H1 (cell line): ENCODE measurements around the gene LPP. TPM values are rescaled to one million over a fixed set of nuclear protein-coding genes. Genes with fewer than 3 reads are reported as not detected.

Experiments
- CTCF ChIA-PET: fragments of 300-600 bp; sonication (Branson Sonifier 250); formaldehyde crosslinking; loops from one replicate; lab custom pipeline; 2021; ENCODE audit not compliant: partially characterized antibody; lab: Charles Lee
- POLR2A ChIA-PET: fragments of 300-600 bp; sonication (Branson Sonifier 250); formaldehyde crosslinking; loops from one replicate; lab custom pipeline; 2021; ENCODE audit warnings: inconsistent platforms; ENCODE audit not compliant: partially characterized antibody; lab: Charles Lee
- DNase-seq, 2 experiments: peaks; one replicate each; pipeline versions ENCODE4 v3.0.0 to v3.0.0-alpha.2; 2010 to 2022; ENCODE audit warnings: low spot score in 2 of 2, low read depth in 1 of 2, mixed read lengths in 1 of 2
- FAIRE-seq: peaks from 2 replicates; lab custom pipeline; 2011; peaks lifted over from hg19 to GRCh38; lab: Jason Lieb, UNC
- H2AFZ ChIP-seq: 2 replicates; pipeline ENCODE4 v1.8.1; 2012; ENCODE audit warnings: low read length, inconsistent platforms
- H2AK5ac ChIP-seq: 2 replicates; pipeline ENCODE4 v1.6.1; 2013; ENCODE audit warnings: low read depth, low read length
- H2BK120ac ChIP-seq: replicated peaks from 2 replicates; pipeline ENCODE3; 2013; ENCODE audit warnings: low read depth, low read length, inconsistent platforms
- H2BK12ac ChIP-seq: 2 replicates; pipeline ENCODE4 v1.6.1; 2013; ENCODE audit warnings: low read depth, low read length
- H2BK15ac ChIP-seq: 2 replicates; pipeline ENCODE4 v1.6.1; 2013; ENCODE audit warnings: low read length
- H2BK20ac ChIP-seq: 2 replicates; pipeline ENCODE4 v1.6.1; 2013; ENCODE audit warnings: low read length
- H2BK5ac ChIP-seq: 2 replicates; pipeline ENCODE4 v1.6.1; 2013; ENCODE audit warnings: low read depth, low read length
- H3K14ac ChIP-seq: 2 replicates; pipeline ENCODE4 v1.6.1; 2013; ENCODE audit warnings: inconsistent platforms; ENCODE audit not compliant: insufficient read length
- H3K18ac ChIP-seq: 2 replicates; pipeline ENCODE4 v1.6.1; 2013; ENCODE audit warnings: low read length; ENCODE audit errors: extremely low read depth
- H3K23ac ChIP-seq: 2 replicates; pipeline ENCODE4 v1.6.1; 2013; ENCODE audit warnings: inconsistent platforms; ENCODE audit not compliant: insufficient read length
- H3K23me2 ChIP-seq: 2 replicates; pipeline ENCODE4 v1.6.1; 2013; ENCODE audit warnings: low read depth, low read length
- H3K27ac ChIP-seq: 2 replicates; pipeline ENCODE4 v1.6.1; 2011; ENCODE audit warnings: low read depth, low read length, inconsistent platforms
- H3K27me3 ChIP-seq, 4 experiments: replicated peaks in 1 of 4; 1 replicate in 1 of 4; 2 replicates in 3 of 4; pipeline versions ENCODE4 v1.6.1 to v1.8.1; 2011 to 2013; ENCODE audit warnings: low read length in 3 of 4, mild to moderate bottlenecking in 3 of 4, inconsistent platforms in 2 of 4, mixed read lengths in 2 of 4, moderate library complexity in 1 of 4; ENCODE audit not compliant: control insufficient read depth in 3 of 4, insufficient read depth in 3 of 4; ENCODE audit errors: extremely low read depth in 1 of 4
- H3K36me3 ChIP-seq, 4 experiments: 2 replicates each; pipeline versions ENCODE4 v1.6.1 to v1.8.1; 2011 to 2013; ENCODE audit warnings: mild to moderate bottlenecking in 4 of 4, low read length in 3 of 4, moderate library complexity in 2 of 4, control low read depth in 1 of 4, inconsistent platforms in 1 of 4; ENCODE audit not compliant: insufficient read depth in 4 of 4, control insufficient read depth in 2 of 4
- H3K4ac ChIP-seq: replicated peaks from 2 replicates; pipeline ENCODE3; 2013; ENCODE audit warnings: low read length, low read depth, mixed read lengths, inconsistent platforms; ENCODE audit not compliant: insufficient read length
- H3K4me1 ChIP-seq, 4 experiments: replicated peaks in 1 of 4; 1 replicate in 1 of 4; 2 replicates in 3 of 4; pipeline versions ENCODE4 v1.6.1 to v1.8.1; 2011 to 2013; ENCODE audit warnings: low read length in 3 of 4, inconsistent platforms in 2 of 4, mixed read lengths in 1 of 4; ENCODE audit not compliant: insufficient read depth in 4 of 4, control insufficient read depth in 3 of 4
- H3K4me2 ChIP-seq, 2 experiments: 2 replicates each; pipeline versions ENCODE4 v1.6.1 to v1.8.1; 2011 to 2013; ENCODE audit warnings: low read depth in 2 of 2, low read length in 2 of 2, control low read depth in 1 of 2, inconsistent platforms in 1 of 2, mild to moderate bottlenecking in 1 of 2; ENCODE audit not compliant: insufficient read depth in 1 of 2
- H3K4me3 ChIP-seq, 4 experiments: fragments of 200-600, 300-600 bp in 1 of 4; sonication (generic), shearing (Covaris generic), sonication (Bioruptor Twin) in 1 of 4; 2 replicates each; pipeline versions ENCODE4 v1.5.1 to v1.8.1; 2011 to 2016; ENCODE audit warnings: low read length in 4 of 4, low read depth in 3 of 4, control low read depth in 2 of 4, inconsistent platforms in 2 of 4, mild to moderate bottlenecking in 2 of 4, mixed read lengths in 1 of 4, moderate library complexity in 1 of 4; ENCODE audit not compliant: insufficient read depth in 2 of 4; ENCODE audit errors: extremely low read depth in 1 of 4
- H3K56ac ChIP-seq: replicated peaks from 2 replicates; pipeline ENCODE3; 2013; ENCODE audit warnings: low read depth, mild to moderate bottlenecking, mixed read lengths, low read length, inconsistent platforms; ENCODE audit not compliant: insufficient read length
- H3K79me1 ChIP-seq: 2 replicates; pipeline ENCODE4 v1.6.1; 2013; ENCODE audit warnings: low read depth, low read length, control low read depth
- H3K79me2 ChIP-seq, 2 experiments: 2 replicates each; pipeline versions ENCODE4 v1.6.1 to v1.8.1; 2012 to 2013; ENCODE audit warnings: low read length in 2 of 2, mild to moderate bottlenecking in 2 of 2, inconsistent platforms in 1 of 2; ENCODE audit not compliant: insufficient read depth in 2 of 2, control insufficient read depth in 1 of 2
- H3K9ac ChIP-seq, 4 experiments: replicated peaks in 1 of 4; 1 replicate in 1 of 4; 2 replicates in 3 of 4; pipeline versions ENCODE4 v1.6.1 to v1.8.1; 2011 to 2013; ENCODE audit warnings: low read depth in 3 of 4, low read length in 3 of 4, control low read depth in 2 of 4, mild to moderate bottlenecking in 2 of 4, moderate library complexity in 2 of 4, inconsistent platforms in 1 of 4; ENCODE audit errors: extremely low read depth in 1 of 4
- H3K9me3 ChIP-seq, 2 experiments: 2 replicates each; pipeline versions ENCODE4 v1.6.1 to v1.8.1; 2012 to 2013; ENCODE audit warnings: mild to moderate bottlenecking in 2 of 2, moderate library complexity in 2 of 2, control low read depth in 1 of 2, inconsistent platforms in 1 of 2, low read depth in 1 of 2, low read length in 1 of 2, mixed read lengths in 1 of 2; ENCODE audit not compliant: insufficient read depth in 2 of 2
- H4K20me1 ChIP-seq, 2 experiments: replicated peaks in 1 of 2; 2 replicates each; pipeline versions ENCODE3 to v1.8.1; 2011 to 2013; ENCODE audit warnings: inconsistent platforms in 2 of 2, low read length in 2 of 2, mild to moderate bottlenecking in 1 of 2; ENCODE audit not compliant: insufficient read depth in 2 of 2, control insufficient read depth in 1 of 2
- H4K5ac ChIP-seq: 2 replicates; pipeline ENCODE4 v1.6.1; 2013; ENCODE audit warnings: low read length, low read depth, mixed read lengths, inconsistent platforms; ENCODE audit not compliant: insufficient read length
- H4K8ac ChIP-seq: 2 replicates; pipeline ENCODE4 v1.8.0; 2013; ENCODE audit warnings: mild to moderate bottlenecking, moderate library complexity, low read length, inconsistent platforms; ENCODE audit not compliant: insufficient read depth; ENCODE audit errors: extremely low read depth
- H4K91ac ChIP-seq: replicated peaks from 2 replicates; pipeline ENCODE3; 2013; ENCODE audit warnings: low read length, mixed read lengths, inconsistent platforms; ENCODE audit not compliant: insufficient read length
- CBX8 ChIP-seq: fragments of 300-800, 300-1000 bp; sonication (generic); IDR thresholded peaks from 2 replicates; pipeline ENCODE4 v1.7.1; 2016; ENCODE audit warnings: low read depth, low read length, borderline replicate concordance
- CTBP2 ChIP-seq: IDR thresholded peaks from 2 replicates; pipeline ENCODE4 v1.7.0; 2011; ENCODE audit warnings: borderline replicate concordance, mild to moderate bottlenecking, moderate library complexity, mixed read lengths, low read length; ENCODE audit not compliant: insufficient read depth, insufficient read length
- HDAC2 ChIP-seq, 2 experiments: fragments of 300-600 bp in 1 of 2; sonication (generic) in 1 of 2; IDR thresholded peaks; 2 replicates each; pipeline ENCODE4 v1.6.1; 2011 to 2012; ENCODE audit warnings: low read depth in 2 of 2, low read length in 2 of 2, mild to moderate bottlenecking in 2 of 2, moderate library complexity in 2 of 2, borderline replicate concordance in 1 of 2, inconsistent platforms in 1 of 2
- HDAC6 ChIP-seq: IDR thresholded peaks from one replicate; pipeline ENCODE4 v1.7.1; 2012; ENCODE audit warnings: low read depth, mild to moderate bottlenecking, inconsistent platforms, low read length, moderate library complexity
- JUN ChIP-seq: IDR thresholded peaks from 2 replicates; pipeline ENCODE4 v1.6.1; 2011; ENCODE audit warnings: low read depth, mild to moderate bottlenecking, improper control_type of control experiment, low read length
- JUND ChIP-seq: IDR thresholded peaks from 2 replicates; pipeline ENCODE4 v1.6.1; 2011; ENCODE audit warnings: mild to moderate bottlenecking, improper control_type of control experiment, low read length
- KDM1A ChIP-seq: fragments of 200-600, 300-600 bp; sonication (generic); IDR thresholded peaks from 2 replicates; pipeline ENCODE4 v1.7.1; 2016; ENCODE audit warnings: mild to moderate bottlenecking, low read length, borderline replicate concordance
- PHF8 ChIP-seq: fragments of 200-600 bp; sonication (generic); conservative IDR thresholded peaks from 2 replicates; pipeline ENCODE4 v1.7.1; 2012; ENCODE audit warnings: low read depth, mild to moderate bottlenecking, inconsistent platforms, low read length, moderate library complexity
- SIN3A ChIP-seq, 2 experiments: IDR thresholded peaks in 1 of 2; conservative IDR thresholded peaks in 1 of 2; 2 replicates each; pipeline ENCODE4 v1.6.1; 2011 to 2012; ENCODE audit warnings: low read length in 2 of 2, improper control_type of control experiment in 1 of 2, low read depth in 1 of 2, mild to moderate bottlenecking in 1 of 2
- WGBS, 2 experiments: shearing (Covaris generic) in 1 of 2; methylation state at CpG; one replicate each; pipeline versions ENCODE4 v1.1.6 to v1.1.7; 2013 to 2015; ENCODE audit warnings: low lambda C conversion rate in 2 of 2, mixed read lengths in 2 of 2, inconsistent platforms in 1 of 2, low coverage in 1 of 2, missing lambda C conversion rate in 1 of 2; ENCODE audit not compliant: insufficient replicate concordance in 2 of 2, insufficient coverage in 1 of 2, insufficient read length in 1 of 2; ENCODE audit errors: extremely low coverage in 1 of 2, missing lambda C conversion rate in 1 of 2; 5-methylcytosine and 5-hydroxymethylcytosine counted together
- polyA plus RNA-seq, 7 experiments: library from polyadenylated mRNA; depleted of rRNA in 3 of 7; stranded (reverse) in 5 of 7; unstranded in 2 of 7; fragments of >200 nt in 5 of 7; fragments of 200-250 nt in 2 of 7; gene quantifications; 1 replicate in 5 of 7; 2 replicates in 1 of 7; 4 replicates in 1 of 7; pipeline versions ENCODE4 v1.2.1 to v1.2.3, GENCODE V29; 2011 to 2013; ENCODE audit warnings: missing spikeins in 2 of 7, mixed read lengths in 2 of 7
- total RNA-seq: library from RNA; stranded (reverse); fragmentation: NEBNext Ultra II Directional; extraction: Animal tissue kit (Norgen Biotek cat#: 25700); gene quantifications from 2 replicates; pipeline ENCODE4 v1.2.1, GENCODE V29; 2021

Gene LPP
- total and polyA plus RNA-seq, 2 of the 8 experiments (the other 6 are each of a cell fraction or from before 2014, with no cell fraction given) = 10.0 to 53.3 TPM

DNA sequence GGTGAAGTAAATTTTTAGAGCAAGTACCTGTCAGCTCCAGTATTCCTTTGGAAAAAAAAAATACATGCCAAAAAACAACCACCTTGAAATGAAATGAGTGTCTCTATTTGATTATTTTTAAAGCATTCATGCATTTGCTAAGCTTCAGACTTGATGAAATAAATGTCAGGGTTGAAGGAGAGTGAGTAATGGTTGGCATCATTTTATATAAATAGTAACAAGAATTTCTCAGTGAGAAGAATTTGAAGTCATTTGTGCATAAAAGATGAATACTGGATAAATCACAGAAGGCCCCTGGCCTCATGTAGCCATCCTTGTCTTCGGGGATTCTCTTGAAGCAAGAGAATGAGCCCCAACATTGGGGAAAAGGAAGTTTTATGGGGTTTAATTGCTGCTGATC, 318.4 kb downstream of the LPP start:
- no peak overlapping the region for H2BK5ac ChIP-seq
- no peaks in the 10 kb centered on the region for H3K4me1 ChIP-seq
- H2BK20ac ChIP-seq = no peak overlapping the region
- no peak overlapping the region for H2AFZ ChIP-seq
- no peak overlapping the region for H4K5ac ChIP-seq
- H2BK120ac ChIP-seq = no peak overlapping the region
- FAIRE-seq (no peak), DNase-seq (no peak)
- H4K8ac ChIP-seq = no peak overlapping the region
- H3K27me3 ChIP-seq = no peaks in the 10 kb centered on the region
- no peak overlapping the region for H2AK5ac ChIP-seq
- no peaks in the 10 kb centered on the region for H4K20me1 ChIP-seq
- H3K18ac ChIP-seq = no peak overlapping the region
- no peaks in the 10 kb centered on the region; a peak in 1 of 8 replicates for H3K36me3 ChIP-seq
- H2BK15ac ChIP-seq = no peak overlapping the region
- no peak overlapping the region for H3K4ac ChIP-seq
- H3K23me2 ChIP-seq = no peaks in the 10 kb centered on the region; the same call in 1 of the 2 replicates
- CTCF ChIA-PET = interaction anchor here (0.6 to 1.0 kb wide), 3 partner anchors 8 to 1194 kb away, joined by 3 to 4 read pairs (median 3); no protein-coding TSS in a partner anchor
- no peaks in the 10 kb centered on the region for H3K79me1 ChIP-seq
- no peak overlapping the region for H4K91ac ChIP-seq
- no peak overlapping the region for H3K14ac ChIP-seq
- H3K27ac ChIP-seq = no peak overlapping the region
- no peak overlapping the region for H3K4me3 ChIP-seq
- no peak overlapping the region for H3K23ac ChIP-seq
- 91% methylated on average over 1 of the region's 1 CpG; no CpG with 5 or more reads in 1 of the 2 experiments for WGBS, 2 experiments
- H3K9me3 ChIP-seq = no peaks in the 10 kb centered on the region
- no peak overlapping the region for H2BK12ac ChIP-seq
- POLR2A ChIA-PET = no interaction called here
- no peak overlapping the region for H3K56ac ChIP-seq
- H3K4me2 ChIP-seq = no peak overlapping the region
- no peaks in the 10 kb centered on the region for H3K79me2 ChIP-seq
- H3K9ac ChIP-seq = no peak overlapping the region
- no peak for TF ChIP-seq PHF8
- TF ChIP-seq JUND = no peak
- no peak for TF ChIP-seq HDAC6
- no peak for TF ChIP-seq SIN3A (conservative IDR thresholded peaks at IDR 0.05 in 1 of 2, IDR thresholded peaks at IDR 0.05 in 1 of 2; ENCODE audit: low read depth in 1 of 2, low read length in 2 of 2)
- TF ChIP-seq JUN = no peak
- TF ChIP-seq CTBP2 = no peak
- no peak for TF ChIP-seq CBX8
- TF ChIP-seq KDM1A = no peak
- no peak for TF ChIP-seq HDAC2 (IDR thresholded peaks at IDR 0.05; ENCODE audit: borderline replicate concordance in 1 of 2, low read depth in 2 of 2, low read length in 2 of 2)
